Endodermal cell (in vitro differentiated cells): ENCODE data around the gene SEZ6L. TPM values are rescaled to one million over a fixed set of nuclear protein-coding genes. Genes with fewer than 3 reads are reported as not detected.

Experiments
- DNase-seq: peaks from one replicate; pipeline ENCODE4 v3.0.0-alpha.2; 2017
- H3K27ac ChIP-seq: 2 replicates; pipeline ENCODE4 v1.5.1; 2013; ENCODE audit warnings: mild to moderate bottlenecking, low read depth, low read length, moderate library complexity
- H3K27me3 ChIP-seq: 2 replicates; pipeline ENCODE4 v1.6.1; 2013; ENCODE audit warnings: mild to moderate bottlenecking, low read length, moderate library complexity; ENCODE audit not compliant: insufficient read depth, control insufficient read depth, poor library complexity, severe bottlenecking
- H3K36me3 ChIP-seq: 2 replicates; pipeline ENCODE4 v1.7.0; 2013; ENCODE audit warnings: mild to moderate bottlenecking, low read length, moderate library complexity; ENCODE audit not compliant: control insufficient read depth, insufficient read depth
- H3K4me1 ChIP-seq: one replicate; pipeline ENCODE4 v1.7.0; 2013; ENCODE audit warnings: low read length; ENCODE audit not compliant: control insufficient read depth, insufficient read depth
- H3K4me3 ChIP-seq: 2 replicates; pipeline ENCODE4 v1.5.1; 2013; ENCODE audit warnings: mild to moderate bottlenecking, low read length, moderate library complexity
- H3K9ac ChIP-seq: 2 replicates; pipeline ENCODE4 v1.6.1; 2013; ENCODE audit warnings: mild to moderate bottlenecking, low read length, moderate library complexity; ENCODE audit not compliant: poor library complexity, severe bottlenecking; ENCODE audit errors: extremely low read depth
- H3K9me3 ChIP-seq: 2 replicates; pipeline ENCODE4 v1.6.1; 2013; ENCODE audit warnings: mild to moderate bottlenecking, low read length, moderate library complexity; ENCODE audit not compliant: control insufficient read depth
- H3K27ac Mint-ChIP-seq: 2 replicates; pipeline ENCODE4 v1.8.0; 2020; ENCODE audit warnings: mixed read lengths
- H3K27me3 Mint-ChIP-seq: 2 replicates; pipeline ENCODE4 v1.8.0; 2021; ENCODE audit warnings: mild to moderate bottlenecking, mixed read lengths; ENCODE audit not compliant: insufficient read depth
- H3K36me3 Mint-ChIP-seq: 2 replicates; pipeline ENCODE4 v1.8.0; 2020; ENCODE audit warnings: low read depth, mixed read lengths
- H3K4me1 Mint-ChIP-seq: 2 replicates; pipeline ENCODE4 v1.8.0; 2020; ENCODE audit warnings: mixed read lengths
- H3K4me3 Mint-ChIP-seq: 2 replicates; pipeline ENCODE4 v1.8.0; 2020; ENCODE audit warnings: mild to moderate bottlenecking, moderate library complexity, mixed read lengths
- H3K9me3 Mint-ChIP-seq: 2 replicates; pipeline ENCODE4 v1.8.0; 2020; ENCODE audit warnings: mild to moderate bottlenecking, mixed read lengths
- WGBS, 2 experiments: methylation state at CpG; one replicate each; pipeline versions ENCODE4 v1.1.5 to v1.1.7; 2013; ENCODE audit warnings: missing lambda C conversion rate in 2 of 2, mixed read lengths in 1 of 2; ENCODE audit not compliant: insufficient coverage in 1 of 2, insufficient read length in 1 of 2; 5-methylcytosine and 5-hydroxymethylcytosine counted together
- total RNA-seq, 2 donors: library from RNA; stranded (reverse); fragmentation: NEBNext Ultra II Directional in 1 of 2; extraction: Animal tissue kit (Norgen Biotek cat#: 25700) in 1 of 2; gene quantifications; 2 replicates in 1 of 2; 3 replicates in 1 of 2; pipeline ENCODE4 v1.2.1, GENCODE V29; 2021
- TF ChIP-seq, protein P1 (sequence below): fragments of 200-600 bp; sonication (generic); conservative IDR thresholded peaks from 2 replicates; pipeline ENCODE4 v1.5.0; 2021; ENCODE audit warnings: antibody characterized with exemption, mild to moderate bottlenecking

SEZ6L gene
- total RNA-seq, 2 donors from 2014 or later: 32.1 to 39.4 TPM

- Mint-ChIP-seq H3K4me1 (no peaks in the 10 kb centered on the region), H3K27me3 (peaks cover 16% of the 10 kb centered on the region), H3K9me3 (peaks cover 2% of the 10 kb centered on the region), H3K36me3 (peaks cover 24% of the 10 kb centered on the region), H3K27ac (no peak overlapping the region), H3K4me3 (no peak overlapping the region)
- H3K27me3 ChIP-seq: no peaks in the 10 kb centered on the region
- TF ChIP-seq, protein P1, sequence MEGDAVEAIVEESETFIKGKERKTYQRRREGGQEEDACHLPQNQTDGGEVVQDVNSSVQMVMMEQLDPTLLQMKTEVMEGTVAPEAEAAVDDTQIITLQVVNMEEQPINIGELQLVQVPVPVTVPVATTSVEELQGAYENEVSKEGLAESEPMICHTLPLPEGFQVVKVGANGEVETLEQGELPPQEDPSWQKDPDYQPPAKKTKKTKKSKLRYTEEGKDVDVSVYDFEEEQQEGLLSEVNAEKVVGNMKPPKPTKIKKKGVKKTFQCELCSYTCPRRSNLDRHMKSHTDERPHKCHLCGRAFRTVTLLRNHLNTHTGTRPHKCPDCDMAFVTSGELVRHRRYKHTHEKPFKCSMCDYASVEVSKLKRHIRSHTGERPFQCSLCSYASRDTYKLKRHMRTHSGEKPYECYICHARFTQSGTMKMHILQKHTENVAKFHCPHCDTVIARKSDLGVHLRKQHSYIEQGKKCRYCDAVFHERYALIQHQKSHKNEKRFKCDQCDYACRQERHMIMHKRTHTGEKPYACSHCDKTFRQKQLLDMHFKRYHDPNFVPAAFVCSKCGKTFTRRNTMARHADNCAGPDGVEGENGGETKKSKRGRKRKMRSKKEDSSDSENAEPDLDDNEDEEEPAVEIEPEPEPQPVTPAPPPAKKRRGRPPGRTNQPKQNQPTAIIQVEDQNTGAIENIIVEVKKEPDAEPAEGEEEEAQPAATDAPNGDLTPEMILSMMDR: no peak
- DNase-seq: no peak
- no peaks in the 10 kb centered on the region for H3K36me3 ChIP-seq
- 80 to 89% methylated on average over 5 to 6 of the region's 6 CpGs for WGBS, 2 experiments
- no peaks in the 10 kb centered on the region for H3K4me1 ChIP-seq
- H3K9me3 ChIP-seq: no peaks in the 10 kb centered on the region
- H3K4me3 ChIP-seq: no peak overlapping the region
- no peak overlapping the region for H3K9ac ChIP-seq
- no peak overlapping the region for H3K27ac ChIP-seq
Measured at GRCh38 chr22:26342745-26343410, 173.6 kb downstream of the SEZ6L start.

DNA sequence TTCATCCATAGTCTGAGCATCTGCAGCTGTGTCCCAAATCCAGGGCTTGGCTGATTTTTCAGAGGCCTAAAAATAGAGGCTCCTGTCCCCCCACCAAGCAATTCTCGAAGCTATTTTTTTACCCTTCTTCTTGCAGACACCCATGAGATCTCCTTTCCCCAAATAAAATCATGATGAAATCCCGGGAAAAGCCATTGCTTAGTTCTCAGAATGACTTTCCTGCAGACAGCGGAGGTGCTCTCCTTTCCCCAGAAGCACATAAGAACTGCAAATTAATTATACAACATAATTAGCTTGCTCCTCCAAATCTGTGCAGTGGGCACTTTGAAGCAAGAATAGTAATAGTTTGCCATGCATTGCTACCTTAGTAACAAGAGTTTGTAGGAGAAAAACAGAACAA lies 176.2 kb downstream of the SEZ6L start:
- Histone ChIP-seq H3K4me3 (no peak overlapping the region), H3K9me3 (no peaks in the 10 kb centered on the region), H3K4me1 (no peaks in the 10 kb centered on the region), H3K27me3 (no peaks in the 10 kb centered on the region), H3K27ac (no peak overlapping the region), H3K36me3 (no peaks in the 10 kb centered on the region), H3K9ac (no peak overlapping the region)
- TF ChIP-seq, protein P1: no peak
- Mint-ChIP-seq H3K36me3 (peaks cover 26% of the 10 kb centered on the region), H3K27me3 (peaks cover 8% of the 10 kb centered on the region), H3K9me3 (peaks cover 3% of the 10 kb centered on the region), H3K27ac (no peak overlapping the region), H3K4me3 (no peak overlapping the region), H3K4me1 (no peaks in the 10 kb centered on the region)
- no peak for DNase-seq
- 81 to 88% methylated on average over 3 of the region's 3 CpGs for WGBS, 2 experiments

- H3K36me3 Mint-ChIP-seq: peaks cover 23% of the 10 kb centered on the region
- Histone ChIP-seq H3K27me3 (no peaks in the 10 kb centered on the region), H3K4me1 (no peaks in the 10 kb centered on the region), H3K27ac (no peak overlapping the region), H3K36me3 (no peaks in the 10 kb centered on the region), H3K4me3 (no peak overlapping the region), H3K9ac (no peak overlapping the region), H3K9me3 (no peaks in the 10 kb centered on the region)
- no peaks in the 10 kb centered on the region for H3K4me1 Mint-ChIP-seq
- H3K27me3 Mint-ChIP-seq: peaks cover 6% of the 10 kb centered on the region
- peaks cover 3% of the 10 kb centered on the region for H3K9me3 Mint-ChIP-seq
- no peak for DNase-seq
- 100% methylated on average over 1 of the region's 2 CpGs; no CpG with 5 or more reads in 1 of the 2 experiments for WGBS, 2 experiments
- H3K27ac Mint-ChIP-seq: no peak overlapping the region
- H3K4me3 Mint-ChIP-seq: no peak overlapping the region
- TF ChIP-seq, protein P1: no peak
Measured at GRCh38 chr22:26348810-26349526, 179.7 kb downstream of the SEZ6L start.
